Measurements from ENCODE around the gene CLTCL1. TPM values are rescaled to one million over a fixed set of nuclear protein-coding genes. Genes with fewer than 3 reads are reported as not detected.
"Not testable (repeated sequence)": the region's sequence is repeated elsewhere in the genome, so short reads cannot be mapped to it uniquely, and the experiment has no call there.

CLTCL1 gene
- polyA plus RNA-seq, 3 donors = 4.8 to 8.4 (median 5.4) TPM

- no peak for DNase-seq
Measured at GRCh38 chr22:19176175-19176643, 115.3 kb downstream of the CLTCL1 start.

- no peak for DNase-seq
Measured at GRCh38 chr22:19175602-19176174, 115.8 kb downstream of the CLTCL1 start.

GRCh38 chr22:19175026-19175601 lies 116.4 kb downstream of the CLTCL1 start:
- DNase-seq = no peak

- no peak for DNase-seq
Measured at GRCh38 chr22:19174106-19175025, 117.2 kb downstream of the CLTCL1 start.

- no peak for DNase-seq
Measured at GRCh38 chr22:19173047-19174035, 118.2 kb downstream of the CLTCL1 start.

GRCh38 chr22:19172213-19173046 lies 119.1 kb downstream of the CLTCL1 start:
- DNase-seq = no peak

GRCh38 chr22:19169947-19170318 lies 121.6 kb downstream of the CLTCL1 start:
- no peak for DNase-seq

- DNase-seq = no peak
Measured at GRCh38 chr22:19169002-19169946, 122.2 kb downstream of the CLTCL1 start.

- no peak for DNase-seq
Measured at GRCh38 chr22:19168088-19168890, 123.2 kb downstream of the CLTCL1 start.

GRCh38 chr22:19167106-19167869 lies 124.2 kb downstream of the CLTCL1 start:
- no peak for DNase-seq

- DNase-seq = no peak
Measured at GRCh38 chr22:19166421-19166820, 125.1 kb downstream of the CLTCL1 start.

- no peak for DNase-seq
Measured at GRCh38 chr22:19164425-19164824, 127.1 kb downstream of the CLTCL1 start.

GRCh38 chr22:19158649-19159048 lies 132.9 kb downstream of the CLTCL1 start:
- DNase-seq = not testable (repeated sequence)

GRCh38 chr22:19156109-19156508 lies 135.4 kb downstream of the CLTCL1 start:
- not testable (repeated sequence) for DNase-seq

- DNase-seq = no peak
Measured at GRCh38 chr22:19152942-19153883, 138.3 kb downstream of the CLTCL1 start.

All from renal pelvis (tissue), 4 donors.